ENCODE measurements around the gene NCOA3.
"Not testable (repeated sequence)": the region's sequence is repeated elsewhere in the genome, so short reads cannot be mapped to it uniquely, and the experiment has no call there.

The NCOA3 gene

GRCh38 chr20:47500554-47500953, 1.1 kb upstream of the NCOA3 start:
- DNase-seq (ENCODE audit: low read depth), result no peak

GRCh38 chr20:47501116-47501481, 588 bp upstream of the NCOA3 start:
- no peak for DNase-seq (ENCODE audit: low read depth)

- no peak for DNase-seq (ENCODE audit: low read depth)
These were observed 868 bp downstream of the NCOA3 start for GRCh38 chr20:47502271-47503239.

GRCh38 chr20:47503685-47504084, 2.0 kb downstream of the NCOA3 start:
- DNase-seq (ENCODE audit: low read depth), result no peak

GRCh38 chr20:47506335-47506734, 4.6 kb downstream of the NCOA3 start:
- DNase-seq (ENCODE audit: low read depth), result no peak

- DNase-seq (ENCODE audit: low read depth), result no peak
These were observed 5.2 kb downstream of the NCOA3 start for GRCh38 chr20:47506850-47507249.

- DNase-seq (ENCODE audit: low read depth), result not testable (repeated sequence)
These were observed 5.7 kb downstream of the NCOA3 start for GRCh38 chr20:47507275-47507981.

- DNase-seq (ENCODE audit: low read depth), result no peak
These were observed 6.6 kb downstream of the NCOA3 start for GRCh38 chr20:47508278-47508677.

GRCh38 chr20:47509104-47509661, 7.5 kb downstream of the NCOA3 start:
- no peak for DNase-seq (ENCODE audit: low read depth)

- no peak for DNase-seq (ENCODE audit: low read depth)
These were observed 8.0 kb downstream of the NCOA3 start for GRCh38 chr20:47509685-47510084.

GRCh38 chr20:47515843-47516242, 14.2 kb downstream of the NCOA3 start:
- DNase-seq (ENCODE audit: low read depth), result no peak

GRCh38 chr20:47521059-47521808, 19.5 kb downstream of the NCOA3 start:
- DNase-seq (ENCODE audit: low read depth), result no peak

GRCh38 chr20:47524015-47524784, 22.5 kb downstream of the NCOA3 start:
- no peak for DNase-seq (ENCODE audit: low read depth)

- no peak for DNase-seq (ENCODE audit: low read depth)
These were observed 25.5 kb downstream of the NCOA3 start for GRCh38 chr20:47527004-47527800.

- no peak for DNase-seq (ENCODE audit: low read depth)
These were observed 28.2 kb downstream of the NCOA3 start for GRCh38 chr20:47529840-47530239.

- no peak for DNase-seq (ENCODE audit: low read depth)
These were observed 29.8 kb downstream of the NCOA3 start for GRCh38 chr20:47531458-47531857.

- no peak for DNase-seq (ENCODE audit: low read depth)
These were observed 30.3 kb downstream of the NCOA3 start for GRCh38 chr20:47532002-47532401.

GRCh38 chr20:47533518-47534062, 31.9 kb downstream of the NCOA3 start:
- DNase-seq (ENCODE audit: low read depth), result no peak

GRCh38 chr20:47534405-47534804, 32.7 kb downstream of the NCOA3 start:
- no peak for DNase-seq (ENCODE audit: low read depth)

- no peak for DNase-seq (ENCODE audit: low read depth)
These were observed 33.4 kb downstream of the NCOA3 start for GRCh38 chr20:47535088-47535487.
